ENCODE results near the gene RCAN1. TPM values are rescaled to one million over a fixed set of nuclear protein-coding genes. Genes with fewer than 3 reads are reported as not detected.

Gene RCAN1
- total RNA-seq, 1 experiment from 2014 or later: 9.7 TPM

- H3K79me2 ChIP-seq (ENCODE audit: insufficient read depth, low read length): no peaks in the 10 kb centered on the region
- H4K20me1 ChIP-seq (ENCODE audit: insufficient read depth): no peaks in the 10 kb centered on the region
- H3K4me3 ChIP-seq (replicated peaks in 1 of 2; ENCODE audit: low read depth in 1 of 2, low read length in 2 of 2): no peak overlapping the region
- no peaks in the 10 kb centered on the region for H3K9me3 ChIP-seq (ENCODE audit: control insufficient read depth in 1 of 2, insufficient read depth in 1 of 2, low read depth in 1 of 2, low read length in 2 of 2)
- no peaks in the 10 kb centered on the region for H3K36me3 ChIP-seq (ENCODE audit: control insufficient read depth in 1 of 2, insufficient read depth in 2 of 2, low read length in 2 of 2)
- no TSS peak for BruUV-seq (replicated peaks)
- H3K4me1 ChIP-seq (ENCODE audit: control insufficient read depth in 1 of 2, insufficient read depth in 2 of 2, low read length in 2 of 2): peaks cover 0 to 10% of the 10 kb centered on the region in 2 experiments; a peak in 2 of 4 replicates
- RAD21 ChIA-PET (ENCODE audit: low non-redundant PET in 1 of 2, low total read pairs in 2 of 2, uncharacterized antibody in 2 of 2, unreplicated experiment in 2 of 2): no interaction called here
- no peak overlapping the region for H3K9ac ChIP-seq (ENCODE audit: low read length)
- CTCF ChIA-PET: interaction anchor here (1.6 kb wide), 1 partner anchor 10 kb away, joined by 4 read pairs; no protein-coding TSS in a partner anchor
- no peak overlapping the region for H3K27ac ChIP-seq (ENCODE audit: low read depth, low read length)
- intact Hi-C loops (cut with micrococcal nuclease): no loop called here
- no peaks in the 10 kb centered on the region for H3K9me2 ChIP-seq (ENCODE audit: insufficient read depth)
- H3K4me2 ChIP-seq (ENCODE audit: low read length): no peak overlapping the region
- POLR2A ChIA-PET: no interaction called here
- TF ChIP-seq ELF1 (IDR thresholded peaks at IDR 0.05; ENCODE audit: borderline replicate concordance, low read depth): no peak
- TF ChIP-seq SRF (IDR thresholded peaks at IDR 0.05; ENCODE audit: low read depth): no peak
- no peak for TF ChIP-seq EZH2 (IDR thresholded peaks at IDR 0.05)
- TF ChIP-seq TCF7L2 (IDR thresholded peaks at IDR 0.05; ENCODE audit: borderline replicate concordance, extremely low read depth, insufficient read depth, insufficient read length): no peak
- TF ChIP-seq EZH2phosphoT487 (IDR thresholded peaks at IDR 0.05; ENCODE audit: borderline replicate concordance): no peak
- no peak for DNase-seq (ENCODE audit: low read depth, low spot score)
- no peaks in the 10 kb centered on the region for H3K27me3 ChIP-seq (ENCODE audit: insufficient read depth, low read length)
- no peak for ATAC-seq
- no peak overlapping the region for H2AFZ ChIP-seq (ENCODE audit: low read depth, low read length, poor library complexity, severe bottlenecking)
These were observed 94.0 kb downstream of the RCAN1 start for GRCh38 chr21:34520764-34521508.

DNA sequence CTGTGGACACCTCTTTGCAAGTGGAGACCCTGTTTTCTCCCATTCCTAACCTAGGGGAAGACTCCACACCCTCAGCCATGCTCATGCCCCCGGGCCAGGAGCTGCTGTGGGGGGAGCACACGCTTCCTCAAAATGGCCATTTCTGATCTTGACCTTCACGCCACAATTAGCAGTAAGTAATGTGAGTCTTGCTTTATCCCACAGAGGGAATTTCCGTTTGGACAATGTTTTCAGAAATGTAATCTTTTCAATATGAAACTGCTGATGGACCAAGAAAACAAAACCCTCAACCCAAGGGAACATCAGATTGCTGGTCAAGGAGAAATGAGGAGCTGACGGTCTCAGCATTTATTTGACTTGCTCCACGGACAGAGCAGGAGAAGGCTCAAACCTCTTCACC lies 94.6 kb downstream of the RCAN1 start:
- no peaks in the 10 kb centered on the region for H4K20me1 ChIP-seq (ENCODE audit: insufficient read depth)
- H3K9me2 ChIP-seq (ENCODE audit: insufficient read depth): no peaks in the 10 kb centered on the region
- no TSS peak for BruUV-seq (replicated peaks)
- DNase-seq (ENCODE audit: low read depth, low spot score) (no peak), ATAC-seq (no peak)
- H2AFZ ChIP-seq (ENCODE audit: low read depth, low read length, poor library complexity, severe bottlenecking): no peak overlapping the region
- H3K79me2 ChIP-seq (ENCODE audit: insufficient read depth, low read length): no peaks in the 10 kb centered on the region
- peaks cover 0 to 3% of the 10 kb centered on the region in 2 experiments; a peak in 2 of 4 replicates for H3K4me1 ChIP-seq (ENCODE audit: control insufficient read depth in 1 of 2, insufficient read depth in 2 of 2, low read length in 2 of 2)
- no peak overlapping the region for H3K4me2 ChIP-seq (ENCODE audit: low read length)
- H3K27ac ChIP-seq (ENCODE audit: low read depth, low read length): no peak overlapping the region
- no peaks in the 10 kb centered on the region for H3K9me3 ChIP-seq (ENCODE audit: control insufficient read depth in 1 of 2, insufficient read depth in 1 of 2, low read depth in 1 of 2, low read length in 2 of 2)
- no peaks in the 10 kb centered on the region for H3K36me3 ChIP-seq (ENCODE audit: control insufficient read depth in 1 of 2, insufficient read depth in 2 of 2, low read length in 2 of 2)
- no peaks in the 10 kb centered on the region for H3K27me3 ChIP-seq (ENCODE audit: insufficient read depth, low read length)
- H3K9ac ChIP-seq (ENCODE audit: low read length): no peak overlapping the region
- intact Hi-C loops (cut with micrococcal nuclease): no loop called here
- CTCF ChIA-PET: interaction anchor here (1.6 kb wide), 1 partner anchor 10 kb away, joined by 4 read pairs; no protein-coding TSS in a partner anchor
- RAD21 ChIA-PET (ENCODE audit: low non-redundant PET in 1 of 2, low total read pairs in 2 of 2, uncharacterized antibody in 2 of 2, unreplicated experiment in 2 of 2): no interaction called here
- POLR2A ChIA-PET: no interaction called here
- H3K4me3 ChIP-seq (replicated peaks in 1 of 2; ENCODE audit: low read depth in 1 of 2, low read length in 2 of 2): no peak overlapping the region
- TF ChIP-seq EGR1 (IDR thresholded peaks at IDR 0.05; ENCODE audit: low read depth) (no peak), REST (IDR thresholded peaks at IDR 0.05; ENCODE audit: low read depth) (no peak), POLR2AphosphoS5 (IDR thresholded peaks at IDR 0.05; ENCODE audit: low read depth, low read length) (no peak), TCF7L2 (IDR thresholded peaks at IDR 0.05; ENCODE audit: borderline replicate concordance, extremely low read depth, insufficient read depth, insufficient read length) (no peak), RAD21 (IDR thresholded peaks at IDR 0.05; ENCODE audit: low read depth) (no peak), SP1 (IDR thresholded peaks at IDR 0.05; ENCODE audit: low read depth) (no peak), CBX3 (IDR thresholded peaks at IDR 0.05; ENCODE audit: low read depth) (no peak), SRF (IDR thresholded peaks at IDR 0.05; ENCODE audit: low read depth) (no peak), EZH2phosphoT487 (IDR thresholded peaks at IDR 0.05; ENCODE audit: borderline replicate concordance) (no peak)
- TF ChIP-seq, protein P1, sequence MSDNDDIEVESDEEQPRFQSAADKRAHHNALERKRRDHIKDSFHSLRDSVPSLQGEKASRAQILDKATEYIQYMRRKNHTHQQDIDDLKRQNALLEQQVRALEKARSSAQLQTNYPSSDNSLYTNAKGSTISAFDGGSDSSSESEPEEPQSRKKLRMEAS (IDR thresholded peaks at IDR 0.05): no peak
- TF ChIP-seq, protein P2, sequence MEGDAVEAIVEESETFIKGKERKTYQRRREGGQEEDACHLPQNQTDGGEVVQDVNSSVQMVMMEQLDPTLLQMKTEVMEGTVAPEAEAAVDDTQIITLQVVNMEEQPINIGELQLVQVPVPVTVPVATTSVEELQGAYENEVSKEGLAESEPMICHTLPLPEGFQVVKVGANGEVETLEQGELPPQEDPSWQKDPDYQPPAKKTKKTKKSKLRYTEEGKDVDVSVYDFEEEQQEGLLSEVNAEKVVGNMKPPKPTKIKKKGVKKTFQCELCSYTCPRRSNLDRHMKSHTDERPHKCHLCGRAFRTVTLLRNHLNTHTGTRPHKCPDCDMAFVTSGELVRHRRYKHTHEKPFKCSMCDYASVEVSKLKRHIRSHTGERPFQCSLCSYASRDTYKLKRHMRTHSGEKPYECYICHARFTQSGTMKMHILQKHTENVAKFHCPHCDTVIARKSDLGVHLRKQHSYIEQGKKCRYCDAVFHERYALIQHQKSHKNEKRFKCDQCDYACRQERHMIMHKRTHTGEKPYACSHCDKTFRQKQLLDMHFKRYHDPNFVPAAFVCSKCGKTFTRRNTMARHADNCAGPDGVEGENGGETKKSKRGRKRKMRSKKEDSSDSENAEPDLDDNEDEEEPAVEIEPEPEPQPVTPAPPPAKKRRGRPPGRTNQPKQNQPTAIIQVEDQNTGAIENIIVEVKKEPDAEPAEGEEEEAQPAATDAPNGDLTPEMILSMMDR (IDR thresholded peaks at IDR 0.05 in 2 of 3, conservative IDR thresholded peaks at IDR 0.05 in 1 of 3; ENCODE audit: borderline replicate concordance in 1 of 3, insufficient read depth in 1 of 3, low read depth in 2 of 3, low read length in 2 of 3): no peak
